NCI-H524 treated with DMSO at 0.1 percent for 48 hours (cell line): ENCODE data around the gene BSN.

Experiments used
- DNase-seq: peaks from one replicate; lab custom pipeline; 2025; lab: John Stamatoyannopoulos, UW

The BSN gene

GRCh38 chr3:49716169-49716568 lies 161.9 kb downstream of the BSN start:
- no peak for DNase-seq

- no peak for DNase-seq
Observed at GRCh38 chr3:49716691-49717210, 162.5 kb downstream of the BSN start.

GRCh38 chr3:49717211-49717958 lies 163.1 kb downstream of the BSN start:
- no peak for DNase-seq

GRCh38 chr3:49717959-49718857 lies 163.9 kb downstream of the BSN start:
- DNase-seq: no peak

- no peak for DNase-seq
Observed at GRCh38 chr3:49718858-49719213, 164.6 kb downstream of the BSN start.

- peak; percentile 68 for DNase-seq
Observed at GRCh38 chr3:49719214-49719884, 165.1 kb downstream of the BSN start, which contains the start of gene AMIGO3. AMIGO3 (minus strand) TSS chr3:49719684; CDS start chr3:49719465, 219 bp downstream.
